Fibroblast of lung (primary cell): ENCODE results near the gene OLFM1.

ENCODE experiments used
- EZH2 ChIP-seq: IDR thresholded peaks from 2 replicates; pipeline ENCODE4 v1.5.1; 2012; ENCODE audit warnings: low read length, control low read depth, mild to moderate bottlenecking; ENCODE audit errors: missing control alignments
- TF ChIP-seq, protein P1 (sequence below), 2 donors: IDR thresholded peaks in 1 of 2; conservative IDR thresholded peaks in 1 of 2; 1 replicate in 1 of 2; 2 replicates in 1 of 2; pipeline ENCODE4 v1.5.1; 2011 to 2012; ENCODE audit warnings: low read length in 2 of 2, control low read depth in 1 of 2, inconsistent platforms in 1 of 2, low read depth in 1 of 2, mild to moderate bottlenecking in 1 of 2

DNA sequence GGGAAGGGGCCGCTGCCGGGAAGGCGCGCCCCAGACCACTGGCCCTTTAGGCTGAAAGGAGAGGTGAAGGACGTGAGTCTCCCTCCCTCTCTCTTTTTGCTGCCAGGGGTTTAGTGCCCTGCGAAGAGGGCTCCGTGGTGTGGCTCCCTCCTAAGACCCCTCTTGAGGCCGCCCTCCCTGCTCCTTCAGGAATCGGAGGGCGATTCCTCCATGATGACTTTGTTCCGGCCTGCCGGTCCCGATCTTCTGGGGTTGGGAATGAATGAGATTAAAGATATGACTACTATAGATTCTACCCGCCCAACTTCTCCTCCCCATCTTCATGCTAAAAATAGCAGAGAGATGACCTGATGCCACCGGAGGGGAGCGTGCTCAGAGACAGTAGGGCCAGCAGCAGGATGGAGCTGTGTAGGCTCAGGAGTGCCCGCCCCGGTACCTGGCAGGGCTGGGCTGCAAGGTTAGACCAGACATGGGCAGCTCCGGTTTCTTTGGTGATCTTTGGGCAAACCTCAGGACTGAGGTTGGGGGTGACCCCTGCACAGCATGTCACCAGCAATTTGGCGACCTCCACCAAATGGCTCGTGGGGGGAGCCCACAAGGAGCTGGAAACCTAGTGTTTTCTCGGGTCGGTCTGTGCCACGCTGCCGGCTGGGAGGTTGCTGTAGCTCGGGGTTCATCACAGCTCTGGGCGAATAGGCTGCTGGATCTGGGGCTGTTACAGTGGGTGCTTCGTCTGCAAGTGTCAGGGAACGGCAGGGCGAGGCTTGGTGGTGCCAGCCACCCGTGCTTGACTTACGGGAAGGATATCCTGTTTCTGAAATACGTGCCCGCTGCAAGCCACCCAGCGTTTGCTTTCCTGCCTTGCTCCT lies 1.7 kb downstream of the OLFM1 start:
- TF ChIP-seq, protein P1, sequence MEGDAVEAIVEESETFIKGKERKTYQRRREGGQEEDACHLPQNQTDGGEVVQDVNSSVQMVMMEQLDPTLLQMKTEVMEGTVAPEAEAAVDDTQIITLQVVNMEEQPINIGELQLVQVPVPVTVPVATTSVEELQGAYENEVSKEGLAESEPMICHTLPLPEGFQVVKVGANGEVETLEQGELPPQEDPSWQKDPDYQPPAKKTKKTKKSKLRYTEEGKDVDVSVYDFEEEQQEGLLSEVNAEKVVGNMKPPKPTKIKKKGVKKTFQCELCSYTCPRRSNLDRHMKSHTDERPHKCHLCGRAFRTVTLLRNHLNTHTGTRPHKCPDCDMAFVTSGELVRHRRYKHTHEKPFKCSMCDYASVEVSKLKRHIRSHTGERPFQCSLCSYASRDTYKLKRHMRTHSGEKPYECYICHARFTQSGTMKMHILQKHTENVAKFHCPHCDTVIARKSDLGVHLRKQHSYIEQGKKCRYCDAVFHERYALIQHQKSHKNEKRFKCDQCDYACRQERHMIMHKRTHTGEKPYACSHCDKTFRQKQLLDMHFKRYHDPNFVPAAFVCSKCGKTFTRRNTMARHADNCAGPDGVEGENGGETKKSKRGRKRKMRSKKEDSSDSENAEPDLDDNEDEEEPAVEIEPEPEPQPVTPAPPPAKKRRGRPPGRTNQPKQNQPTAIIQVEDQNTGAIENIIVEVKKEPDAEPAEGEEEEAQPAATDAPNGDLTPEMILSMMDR (conservative IDR thresholded peaks at IDR 0.05 in 1 of 2, IDR thresholded peaks at IDR 0.05 in 1 of 2; ENCODE audit: low read depth in 1 of 2, low read length in 2 of 2): no peak
- TF ChIP-seq EZH2: no peak
